Fibroblast of mammary gland (primary cell): Measurements from ENCODE around the gene IQCE.

Source experiments
- DNase-seq: peaks from one replicate; pipeline ENCODE4 v3.0.0-alpha.2; 2010; ENCODE audit warnings: low read depth
- H3K4me3 ChIP-seq: 2 replicates; pipeline ENCODE4 v1.5.1; 2011; ENCODE audit warnings: low read depth, mild to moderate bottlenecking, low read length, moderate library complexity; ENCODE audit not compliant: control insufficient read depth
- TF ChIP-seq, protein P1 (sequence below): conservative IDR thresholded peaks from 2 replicates; pipeline ENCODE4 v1.5.1; 2011; ENCODE audit warnings: low read depth, low read length, inconsistent platforms; ENCODE audit not compliant: control insufficient read depth, insufficient read depth

The IQCE gene

DNA sequence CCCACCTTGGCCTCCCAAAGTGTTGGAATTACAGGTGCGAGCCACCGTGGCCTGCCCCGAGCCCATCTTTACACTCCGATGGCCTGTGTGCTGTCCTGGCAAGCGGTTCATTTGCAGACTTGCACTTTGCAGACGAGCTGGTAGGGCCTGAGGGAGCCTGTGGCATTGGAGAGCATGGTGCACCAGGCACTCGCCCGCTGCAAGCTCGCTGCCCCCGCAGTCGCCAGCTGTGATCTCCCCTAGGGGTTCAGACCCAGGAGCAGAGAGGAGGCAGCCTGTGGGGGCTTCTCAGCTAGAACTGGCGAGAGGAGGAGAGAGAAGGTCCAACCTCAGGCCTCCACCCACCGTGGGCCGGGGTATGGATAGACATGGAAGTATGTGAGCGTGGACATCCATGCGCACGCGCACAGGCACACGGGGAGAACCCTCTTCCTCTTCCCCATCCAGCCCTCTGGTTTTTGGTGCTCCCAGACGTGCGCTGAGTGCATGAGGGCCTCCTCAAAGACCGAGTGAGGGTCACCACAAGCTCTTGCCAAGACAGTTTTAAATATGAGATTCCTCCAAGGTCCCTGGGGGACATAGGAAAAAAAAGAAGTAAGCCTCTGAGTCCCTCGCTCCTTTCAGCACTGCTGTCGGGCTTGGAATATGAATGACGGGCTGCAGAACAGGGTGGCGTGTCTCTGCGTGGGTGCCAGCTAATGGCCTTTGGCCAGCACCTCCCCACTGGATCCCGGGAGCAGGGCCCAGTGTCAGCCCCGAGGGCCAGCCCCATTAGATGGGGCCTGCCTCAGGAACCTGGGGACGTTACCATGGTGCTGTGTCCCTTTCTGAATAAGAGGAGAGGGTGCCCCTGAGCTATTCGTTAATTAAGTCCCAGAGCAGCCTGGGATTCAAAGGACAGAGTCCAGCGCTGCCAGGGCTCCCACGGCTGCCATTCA is 57.9 kb downstream of the IQCE start:
- DNase-seq: no peak
- H3K4me3 ChIP-seq: no peak overlapping the region
- TF ChIP-seq, protein P1, sequence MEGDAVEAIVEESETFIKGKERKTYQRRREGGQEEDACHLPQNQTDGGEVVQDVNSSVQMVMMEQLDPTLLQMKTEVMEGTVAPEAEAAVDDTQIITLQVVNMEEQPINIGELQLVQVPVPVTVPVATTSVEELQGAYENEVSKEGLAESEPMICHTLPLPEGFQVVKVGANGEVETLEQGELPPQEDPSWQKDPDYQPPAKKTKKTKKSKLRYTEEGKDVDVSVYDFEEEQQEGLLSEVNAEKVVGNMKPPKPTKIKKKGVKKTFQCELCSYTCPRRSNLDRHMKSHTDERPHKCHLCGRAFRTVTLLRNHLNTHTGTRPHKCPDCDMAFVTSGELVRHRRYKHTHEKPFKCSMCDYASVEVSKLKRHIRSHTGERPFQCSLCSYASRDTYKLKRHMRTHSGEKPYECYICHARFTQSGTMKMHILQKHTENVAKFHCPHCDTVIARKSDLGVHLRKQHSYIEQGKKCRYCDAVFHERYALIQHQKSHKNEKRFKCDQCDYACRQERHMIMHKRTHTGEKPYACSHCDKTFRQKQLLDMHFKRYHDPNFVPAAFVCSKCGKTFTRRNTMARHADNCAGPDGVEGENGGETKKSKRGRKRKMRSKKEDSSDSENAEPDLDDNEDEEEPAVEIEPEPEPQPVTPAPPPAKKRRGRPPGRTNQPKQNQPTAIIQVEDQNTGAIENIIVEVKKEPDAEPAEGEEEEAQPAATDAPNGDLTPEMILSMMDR: no peak

DNA sequence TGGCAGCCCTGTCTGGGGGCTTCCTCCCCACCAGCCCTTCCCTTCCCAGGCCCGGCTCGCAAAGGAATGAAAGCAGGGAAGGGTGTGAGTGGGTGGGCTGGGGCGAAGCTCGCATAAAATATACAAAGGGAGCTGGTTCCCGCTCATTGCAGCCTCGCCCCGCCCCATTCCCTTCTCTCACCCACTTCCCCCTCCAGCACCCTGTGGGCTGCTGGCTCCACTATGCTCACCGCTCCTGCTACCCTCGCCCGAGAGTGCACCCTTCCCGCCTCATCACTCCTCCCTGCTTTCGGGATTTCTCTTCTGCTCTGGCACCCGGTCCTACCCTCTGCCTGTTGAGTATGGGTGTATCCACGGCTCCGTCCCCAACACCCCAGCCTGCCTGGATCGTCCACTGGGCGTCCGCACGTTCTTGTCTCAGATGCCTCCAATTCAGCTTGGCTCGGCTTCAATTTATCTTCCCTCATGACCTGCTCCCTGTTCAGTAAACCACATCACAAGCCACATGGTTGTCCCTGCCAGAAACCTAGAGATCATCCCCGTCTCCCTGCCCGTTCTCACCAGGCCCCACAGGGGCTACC is 58.6 kb downstream of the IQCE start:
- no peak overlapping the region for H3K4me3 ChIP-seq
- TF ChIP-seq, protein P1: no peak
- DNase-seq: no peak

DNA sequence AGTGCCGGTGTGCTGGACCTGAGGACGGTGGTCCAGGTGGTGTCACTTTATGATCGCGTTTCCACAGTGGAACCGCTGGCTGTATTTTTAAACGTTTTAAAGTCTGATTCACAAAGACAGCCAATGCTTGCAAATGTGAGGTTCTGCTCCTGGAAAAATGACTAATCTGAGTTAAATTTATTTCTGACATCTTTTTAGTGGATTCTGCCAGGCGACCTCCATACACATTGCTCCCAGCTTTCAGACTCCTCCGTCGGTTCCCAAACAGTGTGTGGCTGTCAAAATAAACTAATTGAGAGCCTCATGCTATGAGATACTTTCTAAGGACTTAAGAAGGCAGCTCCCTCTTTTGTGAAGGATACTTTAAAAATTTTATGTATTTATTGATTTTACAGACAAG is 60.3 kb downstream of the IQCE start:
- DNase-seq: peak; percentile 74
- peak overlapping the region; percentile 5 for H3K4me3 ChIP-seq
- TF ChIP-seq, protein P1: no peak

DNA sequence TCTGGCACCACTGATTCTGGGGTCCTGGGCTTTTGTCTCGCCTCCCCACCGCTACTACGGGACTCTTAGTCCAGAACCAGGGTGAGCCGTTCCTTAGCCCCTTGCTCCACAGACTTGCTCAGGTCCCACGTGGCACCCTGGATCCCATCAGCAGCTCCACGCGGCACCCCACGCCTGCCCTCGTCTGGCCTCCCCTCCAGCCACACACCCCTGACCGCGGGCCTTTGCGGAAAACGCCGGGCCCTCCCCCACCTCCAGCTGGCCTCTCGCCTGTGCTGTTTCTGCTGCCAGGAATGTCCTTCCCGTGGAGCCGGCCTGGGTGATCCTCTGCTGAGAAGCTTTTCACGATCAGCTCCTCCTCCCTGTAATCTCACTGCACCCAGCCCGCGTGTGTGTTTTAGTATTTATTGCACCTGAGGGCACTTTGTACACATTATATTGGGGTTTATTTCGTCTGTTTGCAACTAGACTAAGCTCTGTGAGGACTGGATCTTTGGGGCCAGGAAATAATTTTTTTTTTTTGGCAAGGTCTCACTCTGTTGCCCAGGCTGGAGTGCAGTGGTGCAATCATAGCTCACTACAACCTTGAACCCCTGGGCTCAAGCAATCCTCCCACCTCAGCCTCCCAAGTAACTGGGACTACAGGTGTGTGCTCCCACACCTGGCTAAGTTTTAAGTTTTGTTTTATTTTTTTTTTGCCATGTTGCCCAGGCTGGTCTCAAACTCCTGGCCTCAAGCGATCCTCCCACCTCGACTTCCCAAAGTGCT is 62.5 kb downstream of the IQCE start:
- TF ChIP-seq, protein P1: no peak
- DNase-seq: peak; percentile 46
- H3K4me3 ChIP-seq: no peak overlapping the region

DNA sequence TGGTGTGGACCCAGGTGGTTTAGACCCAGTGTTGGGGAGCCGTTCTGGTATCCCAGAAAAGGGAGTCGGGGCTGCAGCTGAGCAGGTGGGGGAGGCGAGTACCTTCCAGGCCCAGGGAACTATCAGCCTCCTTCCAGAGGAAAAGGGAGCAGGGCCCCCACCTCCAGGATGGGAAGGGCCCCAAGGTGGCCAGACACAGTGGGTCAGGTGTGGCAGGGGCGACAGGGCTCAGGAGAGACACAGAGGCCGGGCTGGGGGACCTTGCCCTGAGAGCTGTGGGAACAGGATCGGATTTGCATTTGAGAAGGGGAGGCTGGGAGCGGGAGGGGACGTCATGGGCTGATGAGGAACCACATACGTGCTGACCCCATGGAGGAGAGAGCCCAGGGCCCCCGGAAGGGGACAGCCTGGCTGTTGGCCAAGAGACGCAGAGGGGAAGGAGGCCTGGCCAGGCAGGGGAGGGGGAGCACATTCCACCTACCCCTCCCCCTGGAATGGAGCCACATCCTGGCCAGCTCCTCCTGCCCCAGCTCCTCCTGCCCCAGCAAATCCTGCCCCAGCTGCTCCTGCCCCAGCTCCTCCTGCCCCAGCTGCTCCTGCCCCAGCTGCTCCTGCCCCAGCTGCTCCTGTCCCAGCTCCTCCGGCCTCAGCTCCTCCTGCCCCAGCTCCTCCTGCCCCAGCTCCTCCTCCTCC is 63.3 kb downstream of the IQCE start:
- TF ChIP-seq, protein P1: no peak
- no peak for DNase-seq
- H3K4me3 ChIP-seq: no peak overlapping the region
